Choroid plexus epithelial cell (primary cell): ENCODE results near the gene ART4.

Experiments
- DNase-seq: peaks from one replicate; pipeline ENCODE4 v3.0.0-alpha.2; 2010; ENCODE audit warnings: low read depth
- H3K4me3 ChIP-seq: 2 replicates; pipeline ENCODE4 v1.5.1; 2011; ENCODE audit warnings: low read depth, mild to moderate bottlenecking, control low read depth, low read length, moderate library complexity
- CTCF ChIP-seq: conservative IDR thresholded peaks from 2 replicates; pipeline ENCODE4 v1.5.1; 2011; ENCODE audit warnings: low read depth, mild to moderate bottlenecking, control low read depth, inconsistent platforms, low read length, moderate library complexity

The ART4 gene

GRCh38 chr12:14782756-14783155 lies 60.6 kb downstream of the ART4 start:
- no peak for TF ChIP-seq CTCF
- DNase-seq, result no peak
- no peak overlapping the region for H3K4me3 ChIP-seq

GRCh38 chr12:14781563-14781962 lies 61.8 kb downstream of the ART4 start:
- H3K4me3 ChIP-seq, result no peak overlapping the region
- no peak for TF ChIP-seq CTCF

GRCh38 chr12:14780859-14781258 lies 62.5 kb downstream of the ART4 start:
- no peak overlapping the region for H3K4me3 ChIP-seq
- TF ChIP-seq CTCF, result no peak

More at GRCh38 chr12:14781563-14781962, 61.8 kb downstream of the ART4 start:
- no peak for DNase-seq

GRCh38 chr12:14779834-14780233 lies 63.5 kb downstream of the ART4 start:
- no peak for TF ChIP-seq CTCF
- H3K4me3 ChIP-seq, result no peak overlapping the region
- peak; percentile 78 for DNase-seq

More at GRCh38 chr12:14780859-14781258, 62.5 kb downstream of the ART4 start:
- DNase-seq, result no peak

- H3K4me3 ChIP-seq, result no peak overlapping the region
- no peak for TF ChIP-seq CTCF
- no peak for DNase-seq
Measured at GRCh38 chr12:14777271-14777670, 66.1 kb downstream of the ART4 start.

- peak; percentile 45 for TF ChIP-seq CTCF
Measured at GRCh38 chr12:14776236-14776961, 66.9 kb downstream of the ART4 start.

GRCh38 chr12:14775636-14775980 lies 67.7 kb downstream of the ART4 start:
- H3K4me3 ChIP-seq, result peak overlapping the region; percentile 76
- TF ChIP-seq CTCF, result no peak
- peak; percentile 73 for DNase-seq

More at GRCh38 chr12:14776236-14776961, 66.9 kb downstream of the ART4 start:
- peak; percentile 53 for DNase-seq
- H3K4me3 ChIP-seq, result peak overlapping the region; percentile 76
